ENCODE results near the gene CHIA.

DNA sequence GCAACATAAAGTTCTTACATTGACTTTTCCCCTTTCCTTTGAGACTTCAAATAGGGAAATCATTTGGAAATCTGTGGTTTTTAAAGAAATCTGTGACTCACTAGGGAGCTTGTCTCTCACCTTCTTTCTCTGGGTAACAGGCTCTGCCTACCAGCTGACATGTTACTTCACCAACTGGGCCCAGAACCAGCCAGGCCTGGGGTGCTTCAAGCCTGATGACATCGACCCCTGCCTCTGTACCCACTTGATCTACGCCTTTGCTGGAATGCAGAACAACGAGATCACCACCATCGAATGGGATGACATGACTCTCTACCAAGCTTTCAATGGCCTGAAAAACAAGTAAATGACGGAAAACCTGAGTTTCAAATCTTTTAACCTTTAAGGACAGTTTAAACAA lies 9.2 kb upstream of the CHIA start:
- no peak for TF ChIP-seq POLR2A (IDR thresholded peaks at IDR 0.05)
- no peak for TF ChIP-seq CTCF (IDR thresholded peaks at IDR 0.05)
